Neural progenitor cell (in vitro differentiated cells): ENCODE results near the gene LRRC1.

Source experiments
- CTCF ChIP-seq: fragments of 200-600 bp; sonication (generic); IDR thresholded peaks from 2 replicates; pipeline ENCODE4 v1.5.1; 2017; ENCODE audit warnings: antibody characterized with exemption, mild to moderate bottlenecking
- EZH2 ChIP-seq: fragments of 200-600 bp; sonication (generic); IDR thresholded peaks from 2 replicates; pipeline ENCODE4 v1.6.1; 2017; ENCODE audit warnings: antibody characterized with exemption, mild to moderate bottlenecking, moderate library complexity
- EZH2phosphoT487 ChIP-seq: fragments of 200-600 bp; sonication (generic); IDR thresholded peaks from 2 replicates; pipeline ENCODE4 v1.6.1; 2017; ENCODE audit warnings: antibody characterized with exemption

GRCh38 chr6:53939830-53940229 lies 145.0 kb downstream of the LRRC1 start:
- TF ChIP-seq CTCF (no peak), EZH2 (no peak), EZH2phosphoT487 (no peak)
